GM12878 (cell line): Measurements from ENCODE around the gene TMEM50B. TPM values are rescaled to one million over a fixed set of nuclear protein-coding genes. Genes with fewer than 3 reads are reported as not detected.

ENCODE experiments used
- ATAC-seq: fragments of 200-7000 bp; cut with Tn5 transposase; 3 replicates; pipeline ENCODE4 v1.9.1; 2020; ENCODE audit warnings: mild to moderate bottlenecking, moderate library complexity
- BruUV-seq: library from RNA; stranded (reverse); fragments of 400-500 nt; replicated peaks from 2 replicates; lab custom pipeline; 2021; lab: Mats Ljungman, UMichigan
- CTCF ChIA-PET: fragments of 300-600 bp; sonication (Branson Sonifier 250); formaldehyde crosslinking; extraction: SDS; loops from one replicate; lab custom pipeline; 2021; ENCODE audit warnings: inconsistent platforms; lab: Yijun Ruan, JAX
- POLR2A ChIA-PET: fragments of 350-600 bp; formaldehyde crosslinking; extraction: SDS; loops from one replicate; lab custom pipeline; 2021; ENCODE audit warnings: inconsistent platforms; lab: Charles Lee
- RAD21 ChIA-PET: fragments of 300-600 bp; sonication (Branson Sonifier 250); formaldehyde crosslinking; loops from one replicate; lab custom pipeline; 2023; ENCODE audit warnings: antibody characterized with exemption; ENCODE audit not compliant: unreplicated experiment; lab: Charles Lee
- SMC1A ChIA-PET: fragments of 300-600 bp; sonication (Branson Sonifier 250); formaldehyde crosslinking; loops from one replicate; lab custom pipeline; 2023; ENCODE audit not compliant: unreplicated experiment, uncharacterized antibody; lab: Charles Lee
- DNase-seq: peaks from one replicate; pipeline ENCODE4 v3.0.0-alpha.2; 2011; ENCODE audit warnings: low read depth, low spot score
- FAIRE-seq: peaks from 3 replicates; lab custom pipeline; 2011; peaks lifted over from hg19 to GRCh38; lab: Jason Lieb, UNC
- H2AFZ ChIP-seq: 2 replicates; pipeline ENCODE4 v1.6.0; 2011; ENCODE audit warnings: low read depth, low read length, control low read depth; ENCODE audit not compliant: control insufficient read depth
- H3K27ac ChIP-seq: 2 replicates; pipeline ENCODE4 v1.5.1; 2011; ENCODE audit warnings: control low read depth; ENCODE audit not compliant: control insufficient read depth, insufficient read depth
- H3K27me3 ChIP-seq, 2 experiments: replicated peaks in 1 of 2; 2 replicates each; pipeline versions ENCODE4 v1.6.0 to v1.6.1; 2011; ENCODE audit warnings: low read length in 1 of 2; ENCODE audit not compliant: control insufficient read depth in 2 of 2, insufficient read depth in 2 of 2
- H3K36me3 ChIP-seq, 2 experiments: 2 replicates each; pipeline ENCODE4 v1.5.1; 2011; ENCODE audit warnings: low read length in 1 of 2; ENCODE audit not compliant: control insufficient read depth in 2 of 2, insufficient read depth in 2 of 2
- H3K4me1 ChIP-seq: 2 replicates; pipeline ENCODE4 v1.6.1; 2011; ENCODE audit warnings: mild to moderate bottlenecking, low read length, moderate library complexity, mixed read lengths; ENCODE audit not compliant: control insufficient read depth, insufficient read depth
- H3K4me2 ChIP-seq: 2 replicates; pipeline ENCODE4 v1.6.0; 2011; ENCODE audit warnings: control low read depth; ENCODE audit not compliant: control insufficient read depth, insufficient read depth
- H3K4me3 ChIP-seq: fragments of 200-600 bp; sonication (generic); 2 replicates; pipeline ENCODE4 v1.5.1; 2016
- H3K79me2 ChIP-seq: 2 replicates; pipeline ENCODE4 v1.6.0; 2011; ENCODE audit warnings: low read length; ENCODE audit not compliant: control insufficient read depth, insufficient read depth
- H3K9ac ChIP-seq: 2 replicates; pipeline ENCODE4 v1.8.0; 2011; ENCODE audit warnings: low read length, control low read depth, mixed read lengths; ENCODE audit not compliant: control insufficient read depth, insufficient read depth
- H3K9me3 ChIP-seq: replicated peaks from 3 replicates; pipeline ENCODE4 v1.5.1; 2011; ENCODE audit warnings: mild to moderate bottlenecking, low read length; ENCODE audit not compliant: control insufficient read depth, insufficient read depth
- H4K20me1 ChIP-seq: 2 replicates; pipeline ENCODE4 v1.6.0; 2011; ENCODE audit not compliant: control insufficient read depth, insufficient read depth
- CBX3 ChIP-seq: fragments of 200-600 bp; sonication (generic); IDR thresholded peaks from 2 replicates; pipeline ENCODE4 v1.6.1; 2016; ENCODE audit warnings: low read depth, borderline replicate concordance
- CBX5 ChIP-seq: sonication (generic); IDR thresholded peaks from 2 replicates; pipeline ENCODE4 v1.6.1; 2016; ENCODE audit warnings: low read depth, moderate library complexity, mild to moderate bottlenecking, inconsistent platforms
- CHD4 ChIP-seq: fragments of 200-600 bp; sonication (generic); IDR thresholded peaks from 2 replicates; pipeline ENCODE4 v1.6.1; 2016; ENCODE audit warnings: mild to moderate bottlenecking
- CTCF ChIP-seq, 3 experiments: IDR thresholded peaks in 2 of 3; conservative IDR thresholded peaks in 1 of 3; 2 replicates each; pipeline ENCODE4 v1.5.1; 2011; ENCODE audit warnings: low read depth in 3 of 3, low read length in 3 of 3, mild to moderate bottlenecking in 3 of 3, control low read depth in 2 of 3, moderate library complexity in 2 of 3, inconsistent platforms in 1 of 3, mixed read lengths in 1 of 3; ENCODE audit not compliant: control insufficient read depth in 2 of 3, insufficient read depth in 1 of 3; ENCODE audit errors: extremely low read depth in 1 of 3
- CUX1 ChIP-seq: IDR thresholded peaks from 2 replicates; pipeline ENCODE4 v1.6.1; 2012; ENCODE audit warnings: improper control_type of control experiment, low read depth, low read length; ENCODE audit not compliant: insufficient replicate concordance
- ELK1 ChIP-seq: IDR thresholded peaks from 2 replicates; pipeline ENCODE4 v1.6.1; 2012; ENCODE audit warnings: low read depth, low read length, improper control_type of control experiment
- ESRRA ChIP-seq: IDR thresholded peaks from 2 replicates; pipeline ENCODE4 v1.6.1; 2012; ENCODE audit warnings: mild to moderate bottlenecking, low read length, improper control_type of control experiment
- EZH2 ChIP-seq: IDR thresholded peaks from 2 replicates; pipeline ENCODE4 v1.6.1; 2012; ENCODE audit warnings: low read depth, mild to moderate bottlenecking, control low read depth, inconsistent platforms, low read length, borderline replicate concordance; ENCODE audit not compliant: control insufficient read depth
- KDM1A ChIP-seq: fragments of 200-600 bp; sonication (generic); IDR thresholded peaks from 2 replicates; pipeline ENCODE4 v1.6.1; 2016; ENCODE audit warnings: borderline replicate concordance
- MTA3 ChIP-seq: IDR thresholded peaks from 2 replicates; pipeline ENCODE4 v1.6.1; 2012; ENCODE audit warnings: low read length, inconsistent platforms, borderline replicate concordance
- MXI1 ChIP-seq: fragments of 150-350 bp; IDR thresholded peaks from 2 replicates; pipeline ENCODE4 v1.6.1; 2011; ENCODE audit warnings: low read depth, mild to moderate bottlenecking, inconsistent platforms, low read length, improper control_type of control experiment
- SKIL ChIP-seq: fragments of 450-650 bp; IDR thresholded peaks from 2 replicates; pipeline ENCODE4 v1.6.1; 2017; ENCODE audit warnings: mild to moderate bottlenecking, low read depth, inconsistent platforms; ENCODE audit not compliant: poor library complexity, severe bottlenecking
- ZNF622 ChIP-seq: fragments of 450-650 bp; IDR thresholded peaks from 2 replicates; pipeline ENCODE4 v1.6.1; 2017; ENCODE audit warnings: mild to moderate bottlenecking, inconsistent platforms
- WGBS: methylation state at CpG from one replicate; pipeline ENCODE4 v1.1.6; 2016; ENCODE audit warnings: low lambda C conversion rate; ENCODE audit not compliant: insufficient replicate concordance, insufficient coverage; ENCODE audit errors: missing lambda C conversion rate; 5-methylcytosine and 5-hydroxymethylcytosine counted together
- in situ Hi-C: fragments of 300-500 bp; cut with MboI; formaldehyde crosslinking; loops from 9 replicates; pipeline ENCODE4 v1.14.3; 2018; ENCODE audit warnings: mixed read lengths
- intact Hi-C: fragments of 100-400 bp; cut with micrococcal nuclease; formaldehyde crosslinking; loops from one replicate; pipeline ENCODE4 v1.14.2; 2022; ENCODE audit not compliant: unreplicated experiment
- polyA plus RNA-seq, 11 experiments: library from polyadenylated mRNA; depleted of rRNA in 4 of 11; unstranded in 6 of 11; stranded (reverse) in 5 of 11; fragments of >200 nt; fragmentation: Nextera tagmentation in 4 of 11; fragmentation: Illumina TruSeq in 1 of 11; extraction: Ambion mirVana in 4 of 11; extraction: Trizol in 1 of 11; gene quantifications; 1 replicate in 1 of 11; 2 replicates in 10 of 11; pipeline versions ENCODE4 v1.2.1 to v1.2.3, GENCODE V29; 2011 to 2016; ENCODE audit warnings: inconsistent platforms in 2 of 11, missing spikeins in 2 of 11, low read depth in 1 of 11
- total RNA-seq, 4 experiments: library from RNA; depleted of rRNA in 3 of 4; stranded (reverse); fragments of >200 nt in 3 of 4; fragmentation: Illumina TruSeq in 1 of 4; extraction: Trizol in 1 of 4; gene quantifications; 2 replicates each; pipeline versions ENCODE4 v1.2.1 to v1.2.3, GENCODE V29; 2013 to 2021

Gene TMEM50B
- total and polyA plus RNA-seq, 10 of the 15 experiments (the other 5 are each of a cell fraction or from before 2014, with no cell fraction given): 12.1 to 42.1 (median 18.2) TPM

- H4K20me1 ChIP-seq: no peaks in the 10 kb centered on the region
- no peaks in the 10 kb centered on the region for H3K79me2 ChIP-seq
- CTCF ChIA-PET: no interaction called here
- no peaks in the 10 kb centered on the region for H3K27me3 ChIP-seq
- H2AFZ ChIP-seq: no peak overlapping the region
- no peak overlapping the region for H3K27ac ChIP-seq
- POLR2A ChIA-PET: no interaction called here
- WGBS: 96% methylated on average over 4 of the region's 4 CpGs
- no peak overlapping the region for H3K9ac ChIP-seq
- FAIRE-seq (no peak), DNase-seq (no peak), ATAC-seq (no peak)
- no TSS peak for BruUV-seq
- SMC1A ChIA-PET: interaction anchor here (1.4 kb wide), 1 partner anchor 13 kb away, joined by 3 read pairs; no protein-coding TSS in a partner anchor
- H3K4me3 ChIP-seq: no peak overlapping the region
- RAD21 ChIA-PET: no interaction called here
- in situ Hi-C loops (no loop called here), intact Hi-C loops (no loop called here)
- peaks cover 1 to 19% of the 10 kb centered on the region in 2 experiments for H3K36me3 ChIP-seq
- no peaks in the 10 kb centered on the region for H3K4me1 ChIP-seq
- H3K9me3 ChIP-seq: no peaks in the 10 kb centered on the region; the same call in 2 of the 3 replicates
- no peak overlapping the region for H3K4me2 ChIP-seq
- TF ChIP-seq KDM1A (no peak), CTCF (IDR thresholded peaks at IDR 0.05 in 2 of 3, conservative IDR thresholded peaks at IDR 0.05 in 1 of 3; ENCODE audit: control insufficient read depth in 2 of 3, extremely low read depth in 1 of 3, insufficient read depth in 1 of 3, low read depth in 3 of 3, low read length in 3 of 3) (no peak), CUX1 (no peak), SKIL (no peak), CBX3 (no peak), MTA3 (no peak), CBX5 (no peak), ELK1 (no peak), CHD4 (no peak), ZNF622 (no peak), MXI1 (no peak), EZH2 (no peak), ESRRA (no peak)
Observed at GRCh38 chr21:33511639-33512038, 31.9 kb upstream of the TMEM50B start.
